ENCODE results near the gene PPP1R26. TPM values are rescaled to one million over a fixed set of nuclear protein-coding genes. Genes with fewer than 3 reads are reported as not detected.

The PPP1R26 gene
- total RNA-seq, 2 donors from 2014 or later: 18.9 to 19.7 TPM

GRCh38 chr9:135502168-135502872 is 22.7 kb downstream of the PPP1R26 start:
- Histone ChIP-seq H3K9ac (ENCODE audit: low read depth in 2 of 2, low read length in 2 of 2) (no peak overlapping the region), H3K27ac (no peak overlapping the region), H3K4me1 (peaks cover 13% of the 10 kb centered on the region), H3K9me3 (no peaks in the 10 kb centered on the region), H3K27me3 (no peaks in the 10 kb centered on the region), H3K4me3 (no peak overlapping the region), H3K36me3 (no peaks in the 10 kb centered on the region)
- intact Hi-C loops (cut with DNase I): no loop called here
- TF ChIP-seq, protein P1, sequence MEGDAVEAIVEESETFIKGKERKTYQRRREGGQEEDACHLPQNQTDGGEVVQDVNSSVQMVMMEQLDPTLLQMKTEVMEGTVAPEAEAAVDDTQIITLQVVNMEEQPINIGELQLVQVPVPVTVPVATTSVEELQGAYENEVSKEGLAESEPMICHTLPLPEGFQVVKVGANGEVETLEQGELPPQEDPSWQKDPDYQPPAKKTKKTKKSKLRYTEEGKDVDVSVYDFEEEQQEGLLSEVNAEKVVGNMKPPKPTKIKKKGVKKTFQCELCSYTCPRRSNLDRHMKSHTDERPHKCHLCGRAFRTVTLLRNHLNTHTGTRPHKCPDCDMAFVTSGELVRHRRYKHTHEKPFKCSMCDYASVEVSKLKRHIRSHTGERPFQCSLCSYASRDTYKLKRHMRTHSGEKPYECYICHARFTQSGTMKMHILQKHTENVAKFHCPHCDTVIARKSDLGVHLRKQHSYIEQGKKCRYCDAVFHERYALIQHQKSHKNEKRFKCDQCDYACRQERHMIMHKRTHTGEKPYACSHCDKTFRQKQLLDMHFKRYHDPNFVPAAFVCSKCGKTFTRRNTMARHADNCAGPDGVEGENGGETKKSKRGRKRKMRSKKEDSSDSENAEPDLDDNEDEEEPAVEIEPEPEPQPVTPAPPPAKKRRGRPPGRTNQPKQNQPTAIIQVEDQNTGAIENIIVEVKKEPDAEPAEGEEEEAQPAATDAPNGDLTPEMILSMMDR (IDR thresholded peaks at IDR 0.05): no peak
- no peak for DNase-seq

- no peak for DNase-seq
- Histone ChIP-seq H3K4me1 (peaks cover 13% of the 10 kb centered on the region), H3K27me3 (no peaks in the 10 kb centered on the region), H3K9me3 (no peaks in the 10 kb centered on the region), H3K4me3 (no peak overlapping the region), H3K9ac (ENCODE audit: low read depth in 2 of 2, low read length in 2 of 2) (no peak overlapping the region), H3K27ac (no peak overlapping the region), H3K36me3 (no peaks in the 10 kb centered on the region)
- TF ChIP-seq, protein P1 (IDR thresholded peaks at IDR 0.05): no peak
- intact Hi-C loops (cut with DNase I): no loop called here
Observed at GRCh38 chr9:135502873-135503321, 23.3 kb downstream of the PPP1R26 start.

DNA sequence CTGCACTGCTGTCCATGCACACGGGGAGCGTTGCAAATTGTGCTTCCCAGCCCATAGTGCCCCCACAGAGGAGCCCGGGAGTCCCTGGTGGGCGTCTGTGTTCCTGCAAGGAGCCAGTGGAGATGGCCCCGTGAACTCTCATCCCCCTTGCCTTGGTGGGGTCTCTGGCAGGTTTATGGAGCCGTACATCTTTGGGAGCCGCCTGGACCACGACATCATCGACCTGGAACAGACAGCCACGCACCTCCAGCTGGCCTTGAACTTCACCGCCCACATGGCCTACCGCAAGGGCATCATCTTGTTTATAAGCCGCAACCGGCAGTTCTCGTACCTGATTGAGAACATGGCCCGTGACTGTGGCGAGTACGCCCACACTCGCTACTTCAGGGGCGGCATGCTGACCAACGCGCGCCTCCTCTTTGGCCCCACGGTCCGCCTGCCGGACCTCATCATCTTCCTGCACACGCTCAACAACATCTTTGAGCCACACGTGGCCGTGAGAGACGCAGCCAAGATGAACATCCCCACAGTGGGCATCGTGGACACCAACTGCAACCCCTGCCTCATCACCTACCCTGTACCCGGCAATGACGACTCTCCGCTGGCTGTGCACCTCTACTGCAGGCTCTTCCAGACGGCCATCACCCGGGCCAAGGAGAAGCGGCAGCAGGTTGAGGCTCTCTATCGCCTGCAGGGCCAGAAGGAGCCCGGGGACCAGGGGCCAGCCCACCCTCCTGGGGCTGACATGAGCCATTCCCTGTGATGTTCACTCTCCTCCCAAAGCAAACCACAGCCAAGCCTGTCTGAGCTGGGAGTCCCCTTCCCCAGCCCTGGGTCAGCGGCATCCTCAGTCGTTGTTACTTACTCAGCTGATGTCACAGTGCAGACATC is 24.0 kb downstream of the PPP1R26 start:
- Histone ChIP-seq H3K36me3 (no peaks in the 10 kb centered on the region), H3K9me3 (no peaks in the 10 kb centered on the region), H3K4me1 (peaks cover 13% of the 10 kb centered on the region), H3K27ac (no peak overlapping the region), H3K9ac (ENCODE audit: low read depth in 2 of 2, low read length in 2 of 2) (no peak overlapping the region), H3K4me3 (no peak overlapping the region), H3K27me3 (no peaks in the 10 kb centered on the region)
- no peak for DNase-seq
- TF ChIP-seq, protein P1 (IDR thresholded peaks at IDR 0.05): no peak
- intact Hi-C loops (cut with DNase I): no loop called here

- no peaks in the 10 kb centered on the region for H3K36me3 ChIP-seq
- no peak overlapping the region for H3K4me3 ChIP-seq
- H3K9ac ChIP-seq (ENCODE audit: low read depth in 2 of 2, low read length in 2 of 2): no peak overlapping the region
- peaks cover 9% of the 10 kb centered on the region for H3K4me1 ChIP-seq
- H3K9me3 ChIP-seq: no peaks in the 10 kb centered on the region
- DNase-seq: peak; percentile 52
- TF ChIP-seq, protein P1 (IDR thresholded peaks at IDR 0.05): peak; percentile 67
- intact Hi-C loops (cut with DNase I): no loop called here
- no peak overlapping the region for H3K27ac ChIP-seq
- no peaks in the 10 kb centered on the region for H3K27me3 ChIP-seq
Observed at GRCh38 chr9:135504262-135505243, 25.0 kb downstream of the PPP1R26 start.
